GM19328 (cell line): Measurements from ENCODE around the gene EIF5AL1.
"Not testable (repeated sequence)": the region's sequence is repeated elsewhere in the genome, so short reads cannot be mapped to it uniquely, and the experiment has no call there.

ENCODE experiments used
- ATAC-seq: cut with Tn5 transposase; IDR thresholded peaks from one replicate; pipeline ENCODE4 v1.9.1; 2021; ENCODE audit warnings: mild to moderate bottlenecking, moderate library complexity; ENCODE audit not compliant: unreplicated experiment

Gene EIF5AL1

GRCh38 chr10:79509306-79509933, 2.9 kb upstream of the EIF5AL1 start:
- not testable (repeated sequence) for ATAC-seq

GRCh38 chr10:79509934-79510508, 2.3 kb upstream of the EIF5AL1 start:
- not testable (repeated sequence) for ATAC-seq

GRCh38 chr10:79516532-79517205, 4.3 kb downstream of the EIF5AL1 start:
- ATAC-seq = not testable (repeated sequence)

- ATAC-seq = not testable (repeated sequence)
These were observed 5.2 kb downstream of the EIF5AL1 start for GRCh38 chr10:79517567-79517966.

GRCh38 chr10:79521751-79522150, 9.4 kb downstream of the EIF5AL1 start:
- ATAC-seq = not testable (repeated sequence)

GRCh38 chr10:79522464-79522863, 10.1 kb downstream of the EIF5AL1 start:
- ATAC-seq = not testable (repeated sequence)

GRCh38 chr10:79523157-79523853, 11.0 kb downstream of the EIF5AL1 start:
- ATAC-seq = not testable (repeated sequence)

- peak; percentile 87 for ATAC-seq
These were observed 12.8 kb downstream of the EIF5AL1 start for GRCh38 chr10:79525049-79525710.

GRCh38 chr10:79528261-79528660, 15.9 kb downstream of the EIF5AL1 start:
- ATAC-seq = not testable (repeated sequence)

- not testable (repeated sequence) for ATAC-seq
These were observed 21.0 kb downstream of the EIF5AL1 start for GRCh38 chr10:79533142-79533902.

- ATAC-seq = not testable (repeated sequence)
These were observed 21.5 kb downstream of the EIF5AL1 start for GRCh38 chr10:79533903-79534175.

GRCh38 chr10:79538311-79538710, 26.0 kb downstream of the EIF5AL1 start:
- not testable (repeated sequence) for ATAC-seq

GRCh38 chr10:79540930-79541329, 28.6 kb downstream of the EIF5AL1 start:
- ATAC-seq = peak; percentile 62

GRCh38 chr10:79542626-79543025, 30.3 kb downstream of the EIF5AL1 start:
- ATAC-seq = no peak

GRCh38 chr10:79544408-79544807, 32.1 kb downstream of the EIF5AL1 start:
- ATAC-seq = not testable (repeated sequence)

GRCh38 chr10:79544926-79545659, 32.8 kb downstream of the EIF5AL1 start:
- ATAC-seq = not testable (repeated sequence)

- not testable (repeated sequence) for ATAC-seq
These were observed 34.8 kb downstream of the EIF5AL1 start for GRCh38 chr10:79547128-79547527.

GRCh38 chr10:79547973-79548372, 35.6 kb downstream of the EIF5AL1 start:
- no peak for ATAC-seq

- no peak for ATAC-seq
These were observed 39.8 kb downstream of the EIF5AL1 start for GRCh38 chr10:79552143-79552542.
